Activated effector memory CD4-positive, alpha-beta T cell treated with anti-CD3 and anti-CD28 coated beads, Interleukin-2, amount 50 U/mL, for 16 hours (primary cell): ENCODE results near the gene MALAT1.

Source experiments
- DNase-seq: peaks from one replicate; pipeline ENCODE4 v3.0.0-alpha.2; 2020

Gene MALAT1

GRCh38 chr11:65540290-65541092, 41.6 kb downstream of the MALAT1 start:
- peak; percentile 95 for DNase-seq

- DNase-seq = no peak
These were observed 42.5 kb downstream of the MALAT1 start for GRCh38 chr11:65541093-65541982.

- DNase-seq = no peak
These were observed 44.0 kb downstream of the MALAT1 start for GRCh38 chr11:65542738-65543390.

GRCh38 chr11:65545853-65546216, 47.0 kb downstream of the MALAT1 start:
- no peak for DNase-seq

GRCh38 chr11:65546217-65546958, 47.5 kb downstream of the MALAT1 start:
- DNase-seq = peak; percentile 99

GRCh38 chr11:65547446-65548125, 48.7 kb downstream of the MALAT1 start:
- no peak for DNase-seq

- no peak for DNase-seq
These were observed 49.5 kb downstream of the MALAT1 start for GRCh38 chr11:65548395-65548794.

- no peak for DNase-seq
These were observed 50.3 kb downstream of the MALAT1 start for GRCh38 chr11:65549096-65549495.

GRCh38 chr11:65551572-65552387, 52.9 kb downstream of the MALAT1 start:
- DNase-seq = peak; percentile 87

- no peak for DNase-seq
These were observed 53.6 kb downstream of the MALAT1 start for GRCh38 chr11:65552388-65552951.

GRCh38 chr11:65553301-65554001, 54.6 kb downstream of the MALAT1 start:
- peak; percentile 87 for DNase-seq

- DNase-seq = no peak
These were observed 55.4 kb downstream of the MALAT1 start for GRCh38 chr11:65554057-65554818.

- no peak for DNase-seq
These were observed 56.1 kb downstream of the MALAT1 start for GRCh38 chr11:65554842-65555430.

- peak; percentile 75 for DNase-seq
These were observed 56.9 kb downstream of the MALAT1 start for GRCh38 chr11:65555693-65556231.
